Hepatocyte (in vitro differentiated cells): ENCODE data around the gene BCL7C.

Experiments
- EZH2 ChIP-seq: fragments of 200-600 bp; sonication (generic); IDR thresholded peaks from 2 replicates; pipeline ENCODE4 v1.6.1; 2016; ENCODE audit warnings: antibody characterized with exemption, mild to moderate bottlenecking, borderline replicate concordance
- TF ChIP-seq, protein P1 (sequence below): fragments of 200-600 bp; sonication (generic); IDR thresholded peaks from 2 replicates; pipeline ENCODE4 v1.5.1; 2016; ENCODE audit warnings: antibody characterized with exemption, mild to moderate bottlenecking; ENCODE audit not compliant: poor library complexity

DNA sequence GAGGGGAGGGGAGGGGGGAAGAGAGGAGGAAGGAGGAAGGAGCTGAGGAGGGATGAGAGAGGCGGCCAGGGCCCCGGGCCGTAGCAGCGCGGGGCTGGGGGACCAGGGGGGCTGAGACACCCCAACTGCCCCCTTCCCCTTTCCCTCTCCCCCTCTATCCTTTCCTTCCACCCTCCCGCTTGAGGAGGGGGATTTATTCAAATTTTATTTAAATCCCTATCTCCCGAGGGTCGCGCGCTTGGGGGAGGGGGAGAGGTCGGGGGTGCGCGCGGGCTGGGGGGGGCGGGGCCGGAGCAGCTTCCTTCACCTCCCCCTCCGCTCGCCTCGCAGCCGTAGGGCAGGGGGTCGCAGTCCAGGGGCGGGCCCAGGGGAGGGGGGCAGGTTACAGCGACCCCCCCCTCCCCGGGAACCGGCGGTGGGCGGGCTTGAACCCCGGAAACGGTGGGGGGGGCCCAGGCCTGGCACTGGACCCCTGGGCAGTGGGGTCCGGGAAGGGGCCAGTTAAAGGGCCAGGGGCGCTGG lies 29.7 kb upstream of the BCL7C start, which contains the start of gene FBXL19:
- TF ChIP-seq, protein P1, sequence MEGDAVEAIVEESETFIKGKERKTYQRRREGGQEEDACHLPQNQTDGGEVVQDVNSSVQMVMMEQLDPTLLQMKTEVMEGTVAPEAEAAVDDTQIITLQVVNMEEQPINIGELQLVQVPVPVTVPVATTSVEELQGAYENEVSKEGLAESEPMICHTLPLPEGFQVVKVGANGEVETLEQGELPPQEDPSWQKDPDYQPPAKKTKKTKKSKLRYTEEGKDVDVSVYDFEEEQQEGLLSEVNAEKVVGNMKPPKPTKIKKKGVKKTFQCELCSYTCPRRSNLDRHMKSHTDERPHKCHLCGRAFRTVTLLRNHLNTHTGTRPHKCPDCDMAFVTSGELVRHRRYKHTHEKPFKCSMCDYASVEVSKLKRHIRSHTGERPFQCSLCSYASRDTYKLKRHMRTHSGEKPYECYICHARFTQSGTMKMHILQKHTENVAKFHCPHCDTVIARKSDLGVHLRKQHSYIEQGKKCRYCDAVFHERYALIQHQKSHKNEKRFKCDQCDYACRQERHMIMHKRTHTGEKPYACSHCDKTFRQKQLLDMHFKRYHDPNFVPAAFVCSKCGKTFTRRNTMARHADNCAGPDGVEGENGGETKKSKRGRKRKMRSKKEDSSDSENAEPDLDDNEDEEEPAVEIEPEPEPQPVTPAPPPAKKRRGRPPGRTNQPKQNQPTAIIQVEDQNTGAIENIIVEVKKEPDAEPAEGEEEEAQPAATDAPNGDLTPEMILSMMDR: no peak
- no peak for TF ChIP-seq EZH2
